Measurements from ENCODE around the gene MYO7A.

The MYO7A gene

DNA sequence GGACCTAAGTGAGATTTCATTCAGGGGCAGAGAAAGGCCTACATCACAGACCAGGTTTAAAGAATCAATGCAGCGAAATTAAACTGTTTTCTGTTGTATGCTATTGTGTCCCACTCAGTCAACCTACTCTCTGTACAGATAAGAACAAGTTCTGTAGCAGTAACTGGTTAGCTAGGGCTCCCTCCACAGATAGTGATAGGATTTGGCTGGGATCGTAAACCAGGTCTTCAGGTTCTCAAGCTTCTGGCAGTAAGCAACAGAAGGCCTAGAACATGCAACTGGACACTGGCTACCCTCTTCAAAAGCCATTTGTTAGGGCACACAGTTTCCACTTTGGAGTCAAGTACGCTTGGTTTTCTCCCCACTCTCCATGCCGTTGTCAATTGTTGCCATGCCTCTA lies 104.2 kb downstream of the MYO7A start:
- no peak for DNase-seq

DNA sequence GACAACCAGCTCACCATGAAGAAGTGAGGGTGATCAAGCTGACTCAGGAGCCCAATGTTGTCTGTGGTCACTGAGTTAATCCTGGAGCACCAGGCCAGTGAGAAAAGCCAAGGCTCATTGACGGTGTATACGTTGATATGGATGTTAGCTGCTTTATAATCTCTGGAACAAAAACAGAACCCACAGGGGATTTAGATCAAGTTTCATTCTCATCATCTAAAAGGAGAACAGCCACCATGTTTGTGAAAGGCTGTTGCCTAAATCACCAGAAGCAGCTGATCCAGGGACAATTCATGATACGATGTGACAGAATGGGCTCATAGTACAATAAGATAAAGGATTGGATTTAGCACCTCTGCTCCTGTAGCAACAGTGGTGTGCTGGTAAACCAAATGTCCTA lies 105.0 kb downstream of the MYO7A start:
- no peak for DNase-seq

DNA sequence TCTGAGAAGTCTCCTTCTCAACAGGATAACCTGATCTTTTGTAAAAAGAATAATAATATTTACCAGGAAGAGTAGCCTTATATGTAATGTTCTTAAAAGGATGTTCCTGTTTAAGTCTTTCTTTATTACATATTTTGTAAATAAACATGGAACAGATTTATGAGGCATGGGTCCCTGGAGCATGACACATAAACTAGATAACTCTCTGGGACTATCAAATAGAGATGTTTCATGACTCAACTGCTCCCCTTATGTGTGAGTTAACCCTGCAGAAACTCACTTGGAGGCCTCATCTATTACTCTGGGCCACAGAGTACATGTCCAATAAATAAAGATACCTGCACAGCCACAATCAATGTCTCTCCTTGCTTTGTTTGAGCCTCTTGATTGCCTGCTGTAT lies 108.9 kb downstream of the MYO7A start:
- DNase-seq, result no peak

DNA sequence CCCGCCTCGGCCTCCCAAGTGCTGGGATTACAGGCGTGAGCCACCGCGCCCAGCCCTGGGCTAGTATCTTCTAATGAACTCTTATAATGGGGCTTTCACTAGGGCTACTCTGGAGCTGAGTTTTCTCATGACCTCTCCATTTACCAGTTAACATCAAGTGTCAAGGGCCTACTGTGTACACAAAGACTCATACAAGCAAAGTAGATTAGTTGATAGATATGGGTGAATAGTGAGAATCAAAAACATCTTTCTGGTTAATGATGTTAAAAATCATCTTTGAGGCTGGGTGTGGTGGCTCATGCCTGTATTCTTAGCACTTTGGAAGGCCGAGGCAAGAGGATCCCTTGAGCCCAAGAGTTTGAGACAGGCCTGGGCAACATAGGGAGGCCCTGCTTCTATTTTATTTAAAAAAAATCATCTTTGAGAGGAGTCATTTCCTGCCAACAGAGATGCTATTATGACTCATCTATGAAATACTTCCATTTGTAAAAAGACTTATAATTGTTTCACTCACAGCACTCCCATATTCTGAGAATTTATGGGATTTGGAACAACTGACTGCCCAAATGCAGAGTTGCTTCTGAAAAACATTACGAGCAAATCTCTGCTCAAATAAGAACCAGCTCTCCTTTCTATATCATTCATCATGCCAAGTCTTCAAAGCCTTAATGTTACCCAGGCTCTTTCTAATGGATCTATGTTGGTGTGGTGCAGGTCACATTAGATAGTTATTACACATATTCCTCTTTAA lies 116.4 kb downstream of the MYO7A start:
- DNase-seq, result no peak

DNA sequence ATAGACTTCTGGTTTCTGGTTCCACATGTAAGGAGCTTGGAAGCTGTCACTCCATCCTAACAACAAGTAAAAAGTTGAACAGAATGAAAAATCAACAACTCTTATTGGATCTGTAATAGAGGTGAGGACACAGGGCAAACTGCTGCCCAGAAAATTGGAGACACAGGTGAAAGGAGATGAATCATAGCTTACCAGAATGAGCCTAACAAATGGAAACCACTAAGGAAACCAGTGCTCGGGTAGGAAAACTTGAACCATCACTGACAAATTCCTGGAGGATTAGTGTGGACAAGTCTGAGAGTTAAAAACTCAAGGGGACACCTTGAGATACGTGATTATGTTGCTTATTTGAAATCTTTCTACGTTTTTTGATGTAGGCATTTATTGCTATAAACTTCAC lies 121.4 kb downstream of the MYO7A start:
- DNase-seq, result no peak

DNA sequence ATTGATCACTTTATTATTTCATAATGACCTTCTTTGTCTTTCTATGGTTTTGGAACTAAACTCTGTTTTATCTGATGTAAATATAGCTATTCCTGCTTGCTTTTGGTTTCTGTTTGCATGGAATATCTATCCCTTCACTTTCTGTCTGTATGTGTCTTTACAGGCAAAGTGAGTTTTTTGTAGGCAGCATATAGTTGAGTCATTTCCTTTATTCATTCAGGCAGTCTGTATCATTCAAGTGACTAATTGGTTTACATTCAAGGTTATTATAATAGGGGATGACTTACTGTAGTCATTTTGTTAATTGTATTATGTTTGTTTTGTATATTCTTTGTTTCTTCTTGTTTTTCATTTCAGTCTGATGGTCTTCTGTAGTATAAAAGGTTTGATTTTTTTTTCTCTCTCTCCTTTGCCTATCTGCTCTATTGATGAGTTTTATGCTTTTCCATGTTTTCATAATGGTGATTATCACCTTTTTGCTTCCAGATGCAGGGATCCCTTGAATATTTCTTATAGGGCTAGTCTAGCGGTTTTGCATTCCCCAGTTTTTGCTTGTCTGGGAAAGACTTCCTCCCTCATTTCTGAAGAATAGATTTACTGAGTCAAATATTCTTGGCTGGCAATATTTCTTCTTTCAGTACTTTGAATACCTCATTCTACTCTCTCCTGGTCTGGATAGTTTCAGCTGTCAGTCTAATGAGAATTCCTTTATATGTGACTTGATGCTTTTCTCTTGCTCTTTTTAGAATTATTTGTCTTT lies 123.0 kb downstream of the MYO7A start:
- DNase-seq, result no peak

DNA sequence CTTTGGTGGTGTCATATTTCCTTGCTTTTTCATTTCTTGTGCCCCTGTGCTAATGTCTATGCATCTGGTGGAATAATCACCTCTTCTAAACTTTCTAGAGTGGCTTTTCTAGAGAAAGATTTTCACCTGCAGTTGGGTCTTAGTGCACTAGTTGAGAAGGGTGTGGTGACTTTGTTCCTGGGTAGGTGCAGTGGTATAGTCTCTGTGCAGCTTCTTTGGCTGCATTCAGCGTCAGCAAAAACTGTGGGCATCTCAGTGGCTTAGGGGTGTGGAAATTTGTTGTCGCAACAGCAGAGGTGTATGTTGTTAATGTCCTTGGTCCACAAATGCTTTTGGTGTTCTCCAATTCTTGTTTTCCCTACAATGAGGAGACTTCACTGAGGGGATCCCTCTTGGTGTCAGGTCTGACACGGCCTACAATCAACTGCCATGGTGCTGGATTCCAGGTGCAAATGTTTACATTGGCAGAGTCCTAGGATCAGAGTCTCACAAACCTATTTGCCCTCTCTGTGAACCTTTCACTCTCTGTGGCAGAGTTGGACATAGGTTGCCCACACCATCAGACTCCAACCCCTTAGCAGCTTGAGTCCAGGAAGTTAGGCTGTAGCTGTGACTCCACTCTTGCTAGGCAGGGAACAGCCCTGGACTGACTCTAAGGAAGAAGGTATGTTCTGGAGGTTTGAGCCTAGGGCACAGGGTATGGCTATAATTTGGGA lies 124.7 kb downstream of the MYO7A start:
- DNase-seq, result no peak

DNA sequence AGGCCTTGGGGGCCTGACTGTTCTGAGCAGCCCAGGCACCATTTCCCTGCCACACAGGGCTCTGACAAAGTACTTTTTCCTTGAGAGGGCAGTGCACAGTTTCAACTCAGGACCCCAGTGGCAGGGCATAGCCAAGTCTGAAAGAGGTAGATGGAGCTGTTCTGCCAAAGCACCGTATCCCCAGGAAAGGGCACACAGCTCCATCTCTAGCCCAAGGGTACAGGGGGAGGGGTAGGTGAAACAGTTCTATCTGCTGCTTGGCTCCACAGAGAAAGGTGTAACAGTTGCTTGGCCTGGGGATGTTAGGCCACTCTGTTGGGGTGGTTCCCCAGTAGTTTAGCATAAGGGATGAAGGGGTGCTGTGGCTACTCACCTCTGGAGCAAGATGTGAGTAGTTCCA lies 125.6 kb downstream of the MYO7A start:
- DNase-seq, result no peak

DNA sequence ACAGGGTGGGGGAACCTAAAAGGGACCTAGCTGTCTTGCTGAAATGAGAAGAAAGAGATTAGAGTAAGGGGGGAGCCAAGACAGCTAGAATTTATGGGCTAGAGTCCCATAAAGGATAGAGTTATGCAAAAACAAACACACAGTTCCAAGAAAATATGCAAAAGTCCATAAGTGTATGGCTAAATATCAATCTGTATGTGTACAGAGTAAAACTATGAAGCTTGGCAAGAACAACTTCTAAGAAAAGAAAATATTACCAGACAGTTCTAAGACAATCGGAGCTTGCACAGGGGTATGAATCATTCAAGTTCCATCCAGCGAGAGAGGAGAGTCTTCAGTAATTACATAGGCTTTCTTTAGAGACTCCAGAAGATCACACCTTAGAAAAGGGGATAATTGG lies 131.6 kb downstream of the MYO7A start:
- DNase-seq, result no peak

DNA sequence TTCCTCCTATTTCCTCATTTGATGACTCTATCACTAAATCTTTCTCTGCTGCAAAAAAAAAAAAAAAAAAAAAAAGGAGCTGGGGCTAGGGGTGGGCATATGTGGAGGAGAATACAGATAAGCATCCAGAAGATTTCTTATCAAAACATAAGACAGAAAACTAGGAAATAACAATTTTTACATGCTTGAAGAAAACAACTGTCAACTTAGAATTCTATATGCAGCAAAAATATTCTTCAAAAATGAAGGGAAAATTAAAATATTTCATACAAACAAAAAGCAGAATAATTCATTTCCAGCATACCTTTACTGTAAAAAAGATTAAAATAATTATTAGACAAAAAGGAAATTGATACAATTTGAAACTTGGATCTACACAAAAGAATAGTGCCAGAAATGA lies 134.8 kb downstream of the MYO7A start:
- no peak for DNase-seq
